Measurements from ENCODE around the gene KRTAP25-1. TPM values are rescaled to one million over a fixed set of nuclear protein-coding genes. Genes with fewer than 3 reads are reported as not detected.

Gene KRTAP25-1
- total and polyA plus RNA-seq, 4 donors: not detected

- Histone ChIP-seq H3K9me3 (ENCODE audit: control insufficient read depth, insufficient read depth, low read length) (no peaks in the 10 kb centered on the region), H3K36me3 (ENCODE audit: control insufficient read depth, insufficient read depth, low read length) (no peaks in the 10 kb centered on the region), H3K27ac (ENCODE audit: low read depth, low read length) (no peak overlapping the region), H3K4me1 (ENCODE audit: control insufficient read depth, insufficient read depth, low read length) (no peaks in the 10 kb centered on the region), H3K27me3 (ENCODE audit: control insufficient read depth, insufficient read depth, low read length) (no peaks in the 10 kb centered on the region), H3K4me3 (ENCODE audit: low read depth, low read length) (no peak overlapping the region)
- WGBS (ENCODE audit: insufficient coverage): 100% methylated on average over 1 of the region's 2 CpGs
- DNase-seq (ENCODE audit: low read depth in 4 of 6, low spot score in 6 of 6): no peak
Observed at GRCh38 chr21:30315701-30316100, 26.4 kb upstream of the KRTAP25-1 start.

- Histone ChIP-seq H3K36me3 (ENCODE audit: control insufficient read depth, insufficient read depth, low read length) (no peaks in the 10 kb centered on the region), H3K27ac (ENCODE audit: low read depth, low read length) (no peak overlapping the region), H3K27me3 (ENCODE audit: control insufficient read depth, insufficient read depth, low read length) (no peaks in the 10 kb centered on the region), H3K9me3 (ENCODE audit: control insufficient read depth, insufficient read depth, low read length) (no peaks in the 10 kb centered on the region), H3K4me3 (ENCODE audit: low read depth, low read length) (no peak overlapping the region), H3K4me1 (ENCODE audit: control insufficient read depth, insufficient read depth, low read length) (no peaks in the 10 kb centered on the region)
- 47% methylated on average over 2 of the region's 2 CpGs for WGBS (ENCODE audit: insufficient coverage)
- peak in 2 of 6 donors; percentile 27 to 51 for DNase-seq (ENCODE audit: low read depth in 4 of 6, low spot score in 6 of 6)
Observed at GRCh38 chr21:30306884-30307283, 17.6 kb upstream of the KRTAP25-1 start.

- no peaks in the 10 kb centered on the region for H3K27me3 ChIP-seq (ENCODE audit: control insufficient read depth, insufficient read depth, low read length)
- no CpG with 5 or more reads among the region's 1 CpG for WGBS (ENCODE audit: insufficient coverage)
- no peak overlapping the region for H3K4me3 ChIP-seq (ENCODE audit: low read depth, low read length)
Observed at GRCh38 chr21:30305136-30305535, 15.8 kb upstream of the KRTAP25-1 start.

GRCh38 chr21:30282850-30283249 lies 6.5 kb downstream of the KRTAP25-1 start, which contains the start of gene KRTAP24-1:
KRTAP24-1 (minus strand) TSS chr21:30282950; CDS start chr21:30282932, 18 bp downstream.
- no peak for DNase-seq (ENCODE audit: low read depth in 4 of 6, low spot score in 6 of 6)
- peaks cover 3% of the 10 kb centered on the region for H3K9me3 ChIP-seq (ENCODE audit: control insufficient read depth, insufficient read depth, low read length)
- H3K36me3 ChIP-seq (ENCODE audit: control insufficient read depth, insufficient read depth, low read length): no peaks in the 10 kb centered on the region
- no peak within 1 kb of the TSS for H3K4me3 ChIP-seq (ENCODE audit: low read depth, low read length)
- 100% methylated on average over 1 of the region's 3 CpGs for WGBS (ENCODE audit: insufficient coverage)
- H3K27me3 ChIP-seq (ENCODE audit: control insufficient read depth, insufficient read depth, low read length): no peaks in the 10 kb centered on the region
- H3K27ac ChIP-seq (ENCODE audit: low read depth, low read length): no peak within 1 kb of the TSS
- H3K4me1 ChIP-seq (ENCODE audit: control insufficient read depth, insufficient read depth, low read length): no peaks in the 10 kb centered on the region

More at GRCh38 chr21:30305136-30305535, 15.8 kb upstream of the KRTAP25-1 start:
- Histone ChIP-seq H3K36me3 (ENCODE audit: control insufficient read depth, insufficient read depth, low read length) (no peaks in the 10 kb centered on the region), H3K9me3 (ENCODE audit: control insufficient read depth, insufficient read depth, low read length) (peaks cover 3% of the 10 kb centered on the region), H3K27ac (ENCODE audit: low read depth, low read length) (no peak overlapping the region), H3K4me1 (ENCODE audit: control insufficient read depth, insufficient read depth, low read length) (no peaks in the 10 kb centered on the region)
- DNase-seq (ENCODE audit: low read depth in 4 of 6, low spot score in 6 of 6): no peak

GRCh38 chr21:30271611-30272010 lies 17.7 kb downstream of the KRTAP25-1 start:
- H3K9me3 ChIP-seq (ENCODE audit: control insufficient read depth, insufficient read depth, low read length): no peaks in the 10 kb centered on the region
- no peak overlapping the region for H3K27ac ChIP-seq (ENCODE audit: low read depth, low read length)
- no peaks in the 10 kb centered on the region for H3K4me1 ChIP-seq (ENCODE audit: control insufficient read depth, insufficient read depth, low read length)
- no peaks in the 10 kb centered on the region for H3K27me3 ChIP-seq (ENCODE audit: control insufficient read depth, insufficient read depth, low read length)
- no peaks in the 10 kb centered on the region for H3K36me3 ChIP-seq (ENCODE audit: control insufficient read depth, insufficient read depth, low read length)
- H3K4me3 ChIP-seq (ENCODE audit: low read depth, low read length): no peak overlapping the region
- 83% methylated on average over 1 of the region's 1 CpG for WGBS (ENCODE audit: insufficient coverage)
- DNase-seq (ENCODE audit: low read depth in 4 of 6, low spot score in 6 of 6): no peak

GRCh38 chr21:30271156-30271555 lies 18.2 kb downstream of the KRTAP25-1 start:
- no peak overlapping the region for H3K27ac ChIP-seq (ENCODE audit: low read depth, low read length)
- no peaks in the 10 kb centered on the region for H3K36me3 ChIP-seq (ENCODE audit: control insufficient read depth, insufficient read depth, low read length)
- H3K27me3 ChIP-seq (ENCODE audit: control insufficient read depth, insufficient read depth, low read length): no peaks in the 10 kb centered on the region
- no peaks in the 10 kb centered on the region for H3K4me1 ChIP-seq (ENCODE audit: control insufficient read depth, insufficient read depth, low read length)
- H3K9me3 ChIP-seq (ENCODE audit: control insufficient read depth, insufficient read depth, low read length): peaks cover 2% of the 10 kb centered on the region
- no peak overlapping the region for H3K4me3 ChIP-seq (ENCODE audit: low read depth, low read length)
- no peak for DNase-seq (ENCODE audit: low read depth in 4 of 6, low spot score in 6 of 6)
- WGBS (ENCODE audit: insufficient coverage): 71% methylated on average over 1 of the region's 5 CpGs

GRCh38 chr21:30269803-30270530 lies 19.3 kb downstream of the KRTAP25-1 start:
- no peak for DNase-seq (ENCODE audit: low read depth in 4 of 6, low spot score in 6 of 6)
- H3K27ac ChIP-seq (ENCODE audit: low read depth, low read length): no peak overlapping the region
- no peak overlapping the region for H3K4me3 ChIP-seq (ENCODE audit: low read depth, low read length)
- no peaks in the 10 kb centered on the region for H3K36me3 ChIP-seq (ENCODE audit: control insufficient read depth, insufficient read depth, low read length)
- H3K4me1 ChIP-seq (ENCODE audit: control insufficient read depth, insufficient read depth, low read length): no peaks in the 10 kb centered on the region
- no peaks in the 10 kb centered on the region for H3K27me3 ChIP-seq (ENCODE audit: control insufficient read depth, insufficient read depth, low read length)
- H3K9me3 ChIP-seq (ENCODE audit: control insufficient read depth, insufficient read depth, low read length): peaks cover 2% of the 10 kb centered on the region
- 100% methylated on average over 1 of the region's 3 CpGs for WGBS (ENCODE audit: insufficient coverage)

- 57% methylated on average over 3 of the region's 5 CpGs for WGBS (ENCODE audit: insufficient coverage)
- no peak for DNase-seq (ENCODE audit: low read depth in 4 of 6, low spot score in 6 of 6)
- Histone ChIP-seq H3K4me3 (ENCODE audit: low read depth, low read length) (no peak overlapping the region), H3K27ac (ENCODE audit: low read depth, low read length) (no peak overlapping the region), H3K36me3 (ENCODE audit: control insufficient read depth, insufficient read depth, low read length) (no peaks in the 10 kb centered on the region), H3K4me1 (ENCODE audit: control insufficient read depth, insufficient read depth, low read length) (no peaks in the 10 kb centered on the region), H3K27me3 (ENCODE audit: control insufficient read depth, insufficient read depth, low read length) (no peaks in the 10 kb centered on the region), H3K9me3 (ENCODE audit: control insufficient read depth, insufficient read depth, low read length) (peaks cover 2% of the 10 kb centered on the region)
Observed at GRCh38 chr21:30268608-30269197, 20.6 kb downstream of the KRTAP25-1 start.

- WGBS (ENCODE audit: insufficient coverage): 53% methylated on average over 3 of the region's 4 CpGs
- DNase-seq (ENCODE audit: low read depth in 4 of 6, low spot score in 6 of 6): peak in 1 of 6 donors; percentile 8
Observed at GRCh38 chr21:30257773-30258172, 31.5 kb downstream of the KRTAP25-1 start.

GRCh38 chr21:30256100-30256499 lies 33.2 kb downstream of the KRTAP25-1 start:
- whole genome bisulfite sequencing (ENCODE audit: insufficient coverage): 100% methylated on average over 2 of the region's 4 CpGs
- Histone ChIP-seq H3K4me3 (ENCODE audit: low read depth, low read length) (no peak overlapping the region), H3K9me3 (ENCODE audit: control insufficient read depth, insufficient read depth, low read length) (no peaks in the 10 kb centered on the region), H3K27me3 (ENCODE audit: control insufficient read depth, insufficient read depth, low read length) (no peaks in the 10 kb centered on the region), H3K36me3 (ENCODE audit: control insufficient read depth, insufficient read depth, low read length) (no peaks in the 10 kb centered on the region), H3K27ac (ENCODE audit: low read depth, low read length) (no peak overlapping the region), H3K4me1 (ENCODE audit: control insufficient read depth, insufficient read depth, low read length) (no peaks in the 10 kb centered on the region)
- DNase-seq (ENCODE audit: low read depth in 4 of 6, low spot score in 6 of 6): no peak

More at GRCh38 chr21:30257773-30258172, 31.5 kb downstream of the KRTAP25-1 start:
- H3K27me3 ChIP-seq (ENCODE audit: control insufficient read depth, insufficient read depth, low read length): no peaks in the 10 kb centered on the region
- H3K4me1 ChIP-seq (ENCODE audit: control insufficient read depth, insufficient read depth, low read length): no peaks in the 10 kb centered on the region
- no peaks in the 10 kb centered on the region for H3K9me3 ChIP-seq (ENCODE audit: control insufficient read depth, insufficient read depth, low read length)
- no peaks in the 10 kb centered on the region for H3K36me3 ChIP-seq (ENCODE audit: control insufficient read depth, insufficient read depth, low read length)
- H3K4me3 ChIP-seq (ENCODE audit: low read depth, low read length): no peak overlapping the region
- no peak overlapping the region for H3K27ac ChIP-seq (ENCODE audit: low read depth, low read length)

Measured in spinal cord (tissue), 10 donors.